ENCODE measurements around the gene COL18A1. TPM values are rescaled to one million over a fixed set of nuclear protein-coding genes. Genes with fewer than 3 reads are reported as not detected.
A peak's percentile ranks its signal among the peaks of the same experiment; 100 is the strongest.
"Not testable (repeated sequence)": the region's sequence is repeated elsewhere in the genome, so short reads cannot be mapped to it uniquely, and the experiment has no call there.

The COL18A1 gene
- total RNA-seq, 2 donors from 2014 or later: 0.31 to 1.3 TPM

DNA sequence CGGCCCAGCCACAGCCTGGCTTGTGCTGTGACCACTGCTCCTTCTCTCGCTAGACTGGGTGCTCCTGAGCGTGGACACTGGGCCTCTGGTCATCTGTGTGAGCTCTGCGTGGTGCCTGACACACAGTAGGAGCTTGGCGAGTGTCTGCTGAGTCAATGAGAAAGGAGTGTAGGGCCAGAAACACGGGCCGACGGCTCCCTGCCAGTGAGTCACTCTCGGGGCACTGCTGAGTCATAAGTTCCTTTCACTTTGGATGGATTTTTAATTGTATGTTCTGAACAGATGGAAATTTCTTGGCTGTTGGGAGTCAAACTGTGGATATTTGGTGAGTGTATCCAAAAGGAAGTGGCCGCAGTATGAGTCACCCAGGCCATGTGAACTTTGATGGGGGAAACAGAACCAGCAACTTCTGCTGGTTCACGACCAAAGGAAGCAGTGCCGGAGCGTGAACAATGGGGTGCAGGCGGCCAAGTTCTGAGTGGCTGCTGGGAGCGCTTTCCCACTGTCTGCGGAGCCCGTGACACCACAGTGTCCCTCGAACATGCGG, 41.0 kb upstream of the COL18A1 start:
- peaks cover 7 to 17% of the 10 kb centered on the region in 2 donors for H3K27me3 Mint-ChIP-seq
- DNase-seq (ENCODE audit: low spot score) (no peak), ATAC-seq (peak; percentile 75 to 78)
- H3K36me3 Mint-ChIP-seq: no peaks in the 10 kb centered on the region
- H3K4me3 Mint-ChIP-seq: peak overlapping the region; percentile 48
- H3K4me1 Mint-ChIP-seq (ENCODE audit: low read depth in 2 of 2): peaks cover 7% of the 10 kb centered on the region in 2 donors
- H3K9me3 Mint-ChIP-seq: no peaks in the 10 kb centered on the region
- peak overlapping the region in 1 of 2 donors; percentile 81 for H3K27ac Mint-ChIP-seq

DNA sequence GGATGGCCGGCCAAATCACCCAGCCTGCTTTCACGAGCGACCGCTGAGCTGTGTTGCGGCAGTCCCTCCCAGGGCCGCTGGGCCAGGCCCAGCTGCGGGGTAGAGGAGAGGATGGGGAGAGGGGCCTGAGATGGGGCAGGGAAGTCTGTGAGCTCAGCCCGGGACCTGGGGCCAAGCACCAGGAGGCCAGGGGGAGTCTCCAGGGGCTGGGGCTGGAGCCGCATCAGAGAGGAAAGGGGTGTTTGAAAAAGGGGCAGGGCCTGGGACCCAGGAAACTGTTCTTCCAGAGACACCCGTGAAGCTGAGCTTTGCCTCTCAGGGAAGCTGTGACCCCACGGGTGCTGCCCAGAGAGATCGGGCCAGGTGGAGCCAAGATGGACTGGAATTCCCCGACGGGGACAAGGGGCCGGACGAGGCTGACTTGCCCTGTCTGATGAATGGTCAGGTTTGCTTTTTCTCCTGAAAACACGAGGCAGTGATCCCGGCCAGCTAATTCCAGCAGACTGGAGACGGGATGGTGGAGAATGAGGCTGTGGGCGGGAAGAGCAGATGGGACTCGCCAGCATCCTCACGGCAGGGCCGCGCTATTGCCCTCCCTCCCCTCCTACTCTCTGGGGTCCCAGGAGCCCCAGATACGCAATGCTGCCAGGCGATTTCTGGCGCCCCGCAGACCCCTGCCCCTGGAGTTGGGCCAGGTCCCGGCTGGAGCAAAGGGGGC, 40.3 kb upstream of the COL18A1 start:
- ATAC-seq (no peak), DNase-seq (ENCODE audit: low spot score) (no peak)
- Mint-ChIP-seq H3K36me3 (no peaks in the 10 kb centered on the region), H3K4me3 (peak overlapping the region; percentile 48), H3K4me1 (ENCODE audit: low read depth in 2 of 2) (peaks cover 7% of the 10 kb centered on the region in 2 donors), H3K9me3 (no peaks in the 10 kb centered on the region), H3K27ac (peak overlapping the region in 1 of 2 donors; percentile 81), H3K27me3 (peaks cover 7 to 17% of the 10 kb centered on the region in 2 donors)

DNA sequence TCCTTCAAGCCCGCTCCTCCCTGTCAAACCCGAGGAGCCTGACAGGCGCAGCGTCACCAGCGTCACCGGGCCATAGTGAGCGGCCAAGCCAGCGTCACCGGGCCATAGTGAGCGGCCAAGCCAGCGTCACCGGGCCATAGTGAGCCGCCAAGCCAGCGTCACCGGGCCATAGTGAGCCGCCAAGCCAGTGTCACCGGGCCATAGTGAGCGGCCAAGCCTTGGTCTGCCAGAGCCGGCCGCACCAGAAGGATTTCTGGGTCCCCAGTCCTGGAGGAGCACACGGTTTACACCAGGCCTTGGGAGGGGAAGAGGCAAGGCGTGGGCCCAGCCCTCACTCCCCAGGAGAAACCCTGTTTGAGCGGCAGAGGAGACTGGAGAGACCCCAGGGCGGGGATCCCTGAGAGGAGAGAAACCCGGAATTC, 39.8 kb upstream of the COL18A1 start:
- H3K36me3 Mint-ChIP-seq: no peaks in the 10 kb centered on the region
- no peak overlapping the region for H3K4me3 Mint-ChIP-seq
- H3K27me3 Mint-ChIP-seq: peaks cover 7 to 18% of the 10 kb centered on the region in 2 donors
- ATAC-seq: peak in 1 of 2 donors; percentile 11
- no peak overlapping the region for H3K27ac Mint-ChIP-seq
- no peaks in the 10 kb centered on the region for H3K9me3 Mint-ChIP-seq
- no peak for DNase-seq (ENCODE audit: low spot score)
- H3K4me1 Mint-ChIP-seq (ENCODE audit: low read depth in 2 of 2): peaks cover 10 to 11% of the 10 kb centered on the region in 2 donors

GRCh38 chr21:45365608-45366241, 39.2 kb upstream of the COL18A1 start:
- Mint-ChIP-seq H3K4me1 (ENCODE audit: low read depth in 2 of 2) (peaks cover 13 to 16% of the 10 kb centered on the region in 2 donors), H3K27me3 (peaks cover 7 to 23% of the 10 kb centered on the region in 2 donors), H3K4me3 (no peak overlapping the region), H3K9me3 (no peaks in the 10 kb centered on the region), H3K36me3 (no peaks in the 10 kb centered on the region), H3K27ac (peak overlapping the region in 1 of 2 donors; percentile 45)
- DNase-seq (ENCODE audit: low spot score) (no peak), ATAC-seq (no peak)

- Mint-ChIP-seq H3K4me1 (ENCODE audit: low read depth in 2 of 2) (peaks cover 13 to 19% of the 10 kb centered on the region in 2 donors), H3K9me3 (no peaks in the 10 kb centered on the region), H3K27me3 (peaks cover 11 to 27% of the 10 kb centered on the region in 2 donors), H3K4me3 (no peak overlapping the region), H3K27ac (no peak overlapping the region), H3K36me3 (no peaks in the 10 kb centered on the region)
- no peak for DNase-seq (ENCODE audit: low spot score)
- no peak for ATAC-seq
Observed at GRCh38 chr21:45366476-45366875, 38.5 kb upstream of the COL18A1 start.

- ATAC-seq (no peak), DNase-seq (ENCODE audit: low spot score) (no peak)
- H3K27ac Mint-ChIP-seq: no peak overlapping the region
- peaks cover 16 to 31% of the 10 kb centered on the region in 2 donors for H3K27me3 Mint-ChIP-seq
- no peaks in the 10 kb centered on the region for H3K9me3 Mint-ChIP-seq
- H3K36me3 Mint-ChIP-seq: no peaks in the 10 kb centered on the region
- peaks cover 13 to 19% of the 10 kb centered on the region in 2 donors for H3K4me1 Mint-ChIP-seq (ENCODE audit: low read depth in 2 of 2)
- no peak overlapping the region for H3K4me3 Mint-ChIP-seq
Observed at GRCh38 chr21:45366931-45367401, 38.0 kb upstream of the COL18A1 start.

DNA sequence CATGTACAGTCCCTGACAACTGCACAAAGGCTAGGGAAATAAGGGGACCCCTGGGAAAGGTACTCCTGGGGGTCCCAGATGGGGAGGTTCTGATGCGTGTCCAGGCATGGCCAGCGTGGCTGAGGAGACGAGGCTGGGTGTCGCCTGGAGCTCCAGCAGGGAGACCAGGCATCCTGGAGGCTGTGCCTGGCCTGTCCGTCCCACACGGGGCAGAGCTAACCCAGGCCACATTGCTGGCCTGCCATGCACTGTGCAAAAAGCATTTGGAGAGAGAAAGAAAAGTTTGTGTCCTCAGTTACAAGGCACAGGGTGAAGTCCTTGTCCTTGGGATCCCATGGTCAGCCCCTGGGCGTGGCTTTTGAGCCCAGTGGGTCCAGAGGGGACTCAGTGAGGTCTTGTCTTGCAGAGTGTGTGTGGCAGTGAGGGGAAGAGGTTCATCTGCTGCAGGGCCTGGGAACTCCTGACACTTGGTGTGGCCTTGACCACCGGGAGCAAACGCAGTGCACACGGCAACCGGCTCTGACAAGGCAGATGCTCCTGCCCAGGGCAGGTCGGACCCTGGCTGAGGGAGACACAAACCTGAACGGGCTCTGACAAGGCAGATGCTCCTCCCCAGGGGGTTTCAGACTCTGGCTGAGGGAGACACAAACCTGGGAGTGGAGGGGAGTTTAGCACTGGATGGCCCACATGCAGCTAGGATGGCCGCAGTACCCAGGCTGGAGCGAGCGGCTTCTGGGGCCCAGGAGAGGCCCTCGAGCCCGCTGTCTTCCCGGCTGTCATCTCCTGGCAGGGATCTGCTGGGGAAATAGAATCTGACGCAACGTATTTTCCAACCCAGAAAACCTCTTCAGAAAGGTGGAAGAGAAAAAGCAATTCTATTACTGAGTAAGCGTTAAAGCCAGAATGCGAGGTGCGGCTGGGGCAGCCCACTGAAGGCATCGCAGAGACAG, 37.3 kb upstream of the COL18A1 start:
- H3K9me3 Mint-ChIP-seq: no peaks in the 10 kb centered on the region
- DNase-seq (ENCODE audit: low spot score) (no peak), ATAC-seq (no peak)
- H3K27me3 Mint-ChIP-seq: peaks cover 19 to 33% of the 10 kb centered on the region in 2 donors
- H3K4me1 Mint-ChIP-seq (ENCODE audit: low read depth in 2 of 2): peaks cover 13 to 19% of the 10 kb centered on the region in 2 donors
- H3K27ac Mint-ChIP-seq: no peak overlapping the region
- H3K36me3 Mint-ChIP-seq: no peaks in the 10 kb centered on the region
- no peak overlapping the region for H3K4me3 Mint-ChIP-seq

DNA sequence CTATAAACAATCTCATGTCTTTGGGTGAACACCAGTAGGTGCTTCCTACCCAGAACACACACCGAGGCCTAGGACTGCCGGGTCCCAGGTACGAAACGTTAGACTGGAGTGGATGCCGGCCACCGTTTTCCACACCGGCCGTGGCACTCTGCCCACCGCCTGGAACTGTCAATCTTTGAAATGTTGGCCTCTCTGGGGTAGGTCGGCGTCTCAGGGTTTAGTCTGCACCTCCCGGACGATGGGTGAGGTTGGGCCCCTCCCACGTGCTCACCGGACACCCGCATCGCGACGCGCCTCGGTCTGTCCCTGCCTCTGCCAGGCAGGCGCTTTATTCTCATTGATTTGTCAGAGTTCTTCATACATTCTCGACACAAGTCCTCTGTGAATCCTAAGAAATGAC, 35.9 kb upstream of the COL18A1 start:
- Mint-ChIP-seq H3K27me3 (peaks cover 16 to 34% of the 10 kb centered on the region in 2 donors), H3K4me1 (ENCODE audit: low read depth in 2 of 2) (peaks cover 10 to 16% of the 10 kb centered on the region in 2 donors)
- H3K27ac Mint-ChIP-seq; ATAC-seq; DNase-seq (ENCODE audit: low spot score); H3K9me3 Mint-ChIP-seq; H3K36me3 Mint-ChIP-seq; H3K4me3 Mint-ChIP-seq: not testable (repeated sequence)

DNA sequence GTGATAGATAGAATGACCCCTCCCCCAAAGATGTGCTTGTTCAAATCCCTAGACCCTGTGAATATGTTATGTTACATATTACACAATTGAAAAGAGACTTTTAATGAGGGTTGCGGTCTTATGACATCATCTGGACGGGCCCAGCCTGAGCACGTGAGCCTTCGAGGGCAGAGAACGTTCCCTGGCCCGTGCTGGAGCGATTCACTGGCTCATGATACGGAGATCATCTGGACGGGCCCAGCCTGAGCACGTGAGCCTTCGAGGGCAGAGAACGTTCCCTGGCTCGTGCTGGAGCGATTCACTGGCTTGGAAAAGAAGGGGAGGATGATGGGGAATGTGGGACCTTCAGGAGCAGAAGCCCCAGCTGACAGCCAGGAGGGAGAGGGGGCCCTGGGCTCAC, 34.4 kb upstream of the COL18A1 start:
- peaks cover 6 to 12% of the 10 kb centered on the region in 2 donors for H3K4me1 Mint-ChIP-seq (ENCODE audit: low read depth in 2 of 2)
- DNase-seq (ENCODE audit: low spot score) (no peak), ATAC-seq (no peak)
- no peak overlapping the region for H3K4me3 Mint-ChIP-seq
- H3K27me3 Mint-ChIP-seq: peaks cover 12 to 35% of the 10 kb centered on the region in 2 donors
- H3K27ac Mint-ChIP-seq: no peak overlapping the region
- no peaks in the 10 kb centered on the region for H3K9me3 Mint-ChIP-seq
- no peaks in the 10 kb centered on the region for H3K36me3 Mint-ChIP-seq

- Mint-ChIP-seq H3K27ac (no peak overlapping the region), H3K27me3 (peaks cover 12 to 37% of the 10 kb centered on the region in 2 donors), H3K4me3 (no peak overlapping the region), H3K9me3 (no peaks in the 10 kb centered on the region), H3K36me3 (no peaks in the 10 kb centered on the region), H3K4me1 (ENCODE audit: low read depth in 2 of 2) (peaks cover 6 to 12% of the 10 kb centered on the region in 2 donors)
- no peak for ATAC-seq
- DNase-seq (ENCODE audit: low spot score): no peak
Observed at GRCh38 chr21:45371081-45371480, 33.9 kb upstream of the COL18A1 start.

DNA sequence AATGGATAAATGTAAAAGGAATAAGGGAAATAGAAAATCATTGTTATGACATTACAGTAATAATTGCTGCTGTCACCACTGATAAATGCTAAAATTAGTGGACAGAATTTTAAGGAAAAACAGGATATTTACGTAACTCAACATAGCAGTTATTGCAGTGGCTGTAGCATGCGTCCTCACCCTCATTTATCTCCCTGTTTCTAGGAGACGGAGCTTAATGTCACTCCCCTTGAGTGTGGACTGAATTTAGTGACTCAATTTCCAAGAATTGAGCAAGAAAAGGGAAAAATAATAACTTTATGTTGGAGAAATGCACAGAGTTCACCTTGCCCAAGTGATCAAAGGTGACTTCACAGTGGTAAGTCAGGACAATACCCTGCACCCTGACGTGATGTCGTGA, 33.3 kb upstream of the COL18A1 start:
- ATAC-seq (no peak), DNase-seq (ENCODE audit: low spot score) (no peak)
- H3K36me3 Mint-ChIP-seq: no peaks in the 10 kb centered on the region

GRCh38 chr21:45372732-45373355, 32.1 kb upstream of the COL18A1 start:
- Mint-ChIP-seq H3K36me3 (no peaks in the 10 kb centered on the region), H3K27ac (no peak overlapping the region)
- peak in 1 of 2 donors; percentile 9 for ATAC-seq

More for the DNA sequence above, 33.3 kb upstream of the COL18A1 start:
- Mint-ChIP-seq H3K27ac (no peak overlapping the region), H3K4me1 (ENCODE audit: low read depth in 2 of 2) (peaks cover 6 to 12% of the 10 kb centered on the region in 2 donors), H3K9me3 (no peaks in the 10 kb centered on the region), H3K4me3 (no peak overlapping the region), H3K27me3 (peaks cover 12 to 32% of the 10 kb centered on the region in 2 donors)

More at GRCh38 chr21:45372732-45373355, 32.1 kb upstream of the COL18A1 start:
- Mint-ChIP-seq H3K9me3 (no peaks in the 10 kb centered on the region), H3K4me3 (no peak overlapping the region), H3K27me3 (peaks cover 20 to 32% of the 10 kb centered on the region in 2 donors), H3K4me1 (ENCODE audit: low read depth in 2 of 2) (peaks cover 6 to 12% of the 10 kb centered on the region in 2 donors)
- no peak for DNase-seq (ENCODE audit: low spot score)
